Peyer's patch (tissue), 4 donors: ENCODE data around the gene SPATA6. TPM values are rescaled to one million over a fixed set of nuclear protein-coding genes. Genes with fewer than 3 reads are reported as not detected.
"Not testable (repeated sequence)": the region's sequence is repeated elsewhere in the genome, so short reads cannot be mapped to it uniquely, and the experiment has no call there.

ENCODE experiments used
- DNase-seq, 3 donors: peaks; one replicate each; pipeline ENCODE4 v3.0.0-alpha.2; 2017 to 2019
- H3K27ac ChIP-seq, 4 donors: fragments of 200-600 bp; sonication (generic); one replicate each; pipeline ENCODE4 v1.5.1; 2016 to 2019
- H3K27me3 ChIP-seq, 2 donors: fragments of 200-600 bp; sonication (generic); one replicate each; pipeline ENCODE4 v1.5.1; 2019
- H3K36me3 ChIP-seq, 3 donors: fragments of 200-600 bp; sonication (generic); one replicate each; pipeline ENCODE4 v1.5.1; 2016 to 2019
- H3K4me1 ChIP-seq, 4 donors: fragments of 200-600 bp; sonication (generic); one replicate each; pipeline ENCODE4 v1.5.1; 2016 to 2019
- H3K4me3 ChIP-seq, 4 donors: fragments of 200-600 bp; sonication (generic); 1 replicate in 3 of 4; 2 replicates in 1 of 4; pipeline ENCODE4 v1.5.1; 2016 to 2019; ENCODE audit warnings: mild to moderate bottlenecking in 1 of 4
- H3K9me3 ChIP-seq, 4 donors: fragments of 200-600 bp; sonication (generic); one replicate each; pipeline ENCODE4 v1.5.1; 2016 to 2019; ENCODE audit warnings: mild to moderate bottlenecking in 1 of 4
- POLR2A ChIP-seq, 2 donors: fragments of 450-650 bp; IDR thresholded peaks; one replicate each; pipeline ENCODE4 v1.5.1; 2017; ENCODE audit warnings: antibody characterized with exemption in 2 of 2, mild to moderate bottlenecking in 2 of 2, moderate library complexity in 2 of 2
- total RNA-seq, 4 donors: library from RNA; depleted of rRNA; stranded (reverse); fragments of >200 nt; gene quantifications; one replicate each; pipeline ENCODE4 v1.1.0, GENCODE V29; 2016
- TF ChIP-seq, protein P1 (sequence below), 6 experiments: fragments of 450-650 bp in 4 of 6; fragments of 200-600 bp in 2 of 6; sonication (generic) in 1 of 6; IDR thresholded peaks; one replicate each; pipeline ENCODE4 v1.5.1; 2017 to 2019; ENCODE audit warnings: antibody characterized with exemption in 6 of 6, mild to moderate bottlenecking in 3 of 6, moderate library complexity in 1 of 6

The SPATA6 gene
- total RNA-seq, 4 donors from 2014 or later, result 7.7 to 34.7 (median 8.4) TPM

DNA sequence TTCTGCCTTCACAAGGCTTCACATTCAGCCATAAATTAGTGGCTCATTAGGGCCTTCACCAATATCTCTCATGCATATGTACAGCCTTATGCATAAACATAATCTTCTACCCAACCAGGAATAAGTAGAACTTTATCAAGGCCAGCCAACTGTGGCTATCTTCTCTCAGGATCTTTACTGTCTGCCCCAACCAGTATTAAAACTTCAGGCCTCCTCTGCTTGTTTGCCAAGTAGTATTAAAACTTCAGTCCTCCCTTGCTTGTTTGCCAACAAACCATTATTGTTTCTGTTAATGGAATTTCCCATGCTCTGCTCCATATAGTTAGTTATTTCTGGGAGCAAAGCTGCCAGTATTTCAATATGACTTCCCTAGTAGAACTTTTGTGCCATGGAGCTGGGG, 169.4 kb downstream of the SPATA6 start:
- DNase-seq, result no peak
- Histone ChIP-seq H3K27me3 (no peaks in the 10 kb centered on the region), H3K36me3 (no peaks in the 10 kb centered on the region), H3K4me3 (no peak overlapping the region), H3K9me3 (no peaks in the 10 kb centered on the region), H3K4me1 (no peaks in the 10 kb centered on the region), H3K27ac (no peak overlapping the region)
- TF ChIP-seq POLR2A (IDR thresholded peaks at IDR 0.05), result no peak
- TF ChIP-seq, protein P1, sequence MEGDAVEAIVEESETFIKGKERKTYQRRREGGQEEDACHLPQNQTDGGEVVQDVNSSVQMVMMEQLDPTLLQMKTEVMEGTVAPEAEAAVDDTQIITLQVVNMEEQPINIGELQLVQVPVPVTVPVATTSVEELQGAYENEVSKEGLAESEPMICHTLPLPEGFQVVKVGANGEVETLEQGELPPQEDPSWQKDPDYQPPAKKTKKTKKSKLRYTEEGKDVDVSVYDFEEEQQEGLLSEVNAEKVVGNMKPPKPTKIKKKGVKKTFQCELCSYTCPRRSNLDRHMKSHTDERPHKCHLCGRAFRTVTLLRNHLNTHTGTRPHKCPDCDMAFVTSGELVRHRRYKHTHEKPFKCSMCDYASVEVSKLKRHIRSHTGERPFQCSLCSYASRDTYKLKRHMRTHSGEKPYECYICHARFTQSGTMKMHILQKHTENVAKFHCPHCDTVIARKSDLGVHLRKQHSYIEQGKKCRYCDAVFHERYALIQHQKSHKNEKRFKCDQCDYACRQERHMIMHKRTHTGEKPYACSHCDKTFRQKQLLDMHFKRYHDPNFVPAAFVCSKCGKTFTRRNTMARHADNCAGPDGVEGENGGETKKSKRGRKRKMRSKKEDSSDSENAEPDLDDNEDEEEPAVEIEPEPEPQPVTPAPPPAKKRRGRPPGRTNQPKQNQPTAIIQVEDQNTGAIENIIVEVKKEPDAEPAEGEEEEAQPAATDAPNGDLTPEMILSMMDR (IDR thresholded peaks at IDR 0.05), result no peak

DNA sequence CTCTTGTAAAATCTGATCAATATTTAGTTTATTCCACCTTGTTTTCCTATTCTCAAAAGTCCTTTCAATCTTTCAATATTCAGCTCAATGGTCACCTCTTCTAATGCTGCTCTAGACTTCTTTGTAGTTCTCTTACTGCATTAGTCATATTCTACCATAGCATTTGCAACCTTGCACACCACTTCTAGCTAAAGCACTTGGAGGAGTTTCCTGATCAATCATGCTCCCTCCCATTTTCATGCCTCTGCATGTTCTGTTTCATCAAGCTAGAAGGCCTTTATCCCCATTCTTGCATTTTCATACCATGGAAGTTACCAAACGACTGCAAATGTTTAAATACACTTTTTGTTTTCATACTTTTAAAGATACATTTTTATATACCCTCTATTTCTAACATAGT, 177.3 kb downstream of the SPATA6 start:
- no peaks in the 10 kb centered on the region for H3K36me3 ChIP-seq
- H3K4me1 ChIP-seq, result no peaks in the 10 kb centered on the region
- TF ChIP-seq, protein P1 (IDR thresholded peaks at IDR 0.05), result no peak
- TF ChIP-seq POLR2A (IDR thresholded peaks at IDR 0.05), result no peak
- DNase-seq, result no peak
- no peak overlapping the region for H3K27ac ChIP-seq
- no peaks in the 10 kb centered on the region for H3K9me3 ChIP-seq
- H3K4me3 ChIP-seq, result no peak overlapping the region
- H3K27me3 ChIP-seq, result no peaks in the 10 kb centered on the region

DNA sequence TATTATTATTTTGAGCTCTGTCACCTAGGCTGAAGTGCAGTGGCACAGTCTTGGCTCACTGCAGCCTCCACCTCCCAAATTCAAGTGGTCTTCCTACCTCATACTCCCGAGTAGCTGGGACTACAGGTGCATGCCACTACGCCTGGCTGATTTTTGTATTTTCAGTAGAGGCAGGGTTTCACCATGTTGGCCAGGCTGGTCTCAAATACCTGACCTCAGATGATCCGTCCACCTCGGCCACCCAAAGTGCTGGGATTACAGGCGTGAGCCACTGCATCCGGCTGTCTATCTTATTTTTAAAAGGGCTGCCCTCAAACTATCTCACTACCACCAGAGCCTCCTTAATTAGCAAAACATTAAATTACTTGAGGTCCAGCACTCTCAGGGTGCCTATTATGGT, 177.9 kb downstream of the SPATA6 start:
- H3K27me3 ChIP-seq, H3K36me3 ChIP-seq, H3K4me1 ChIP-seq, DNase-seq, H3K4me3 ChIP-seq, H3K27ac ChIP-seq, H3K9me3 ChIP-seq: not testable (repeated sequence)

DNA sequence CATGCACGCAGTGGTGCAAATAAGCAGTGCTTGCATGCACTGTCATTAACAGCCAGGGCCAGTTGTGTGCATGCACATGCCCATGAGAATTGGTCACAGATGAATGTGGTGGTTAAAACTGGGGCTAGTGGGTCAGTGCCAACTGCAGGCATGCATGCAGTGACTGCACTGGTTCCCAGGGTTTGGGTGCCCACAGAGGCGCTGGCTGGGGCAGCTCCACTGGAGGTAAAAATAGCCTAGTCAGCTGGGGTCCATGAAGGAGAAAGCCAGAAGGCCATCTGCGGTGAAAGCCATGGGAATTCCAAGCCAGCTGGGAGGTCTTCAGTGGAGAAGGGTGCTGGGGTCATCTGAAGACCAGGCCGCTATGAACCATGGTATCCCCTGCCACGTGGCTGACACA, 179.3 kb downstream of the SPATA6 start:
- DNase-seq, result no peak
- no peak overlapping the region for H3K4me3 ChIP-seq
- no peaks in the 10 kb centered on the region for H3K9me3 ChIP-seq
- no peak overlapping the region for H3K27ac ChIP-seq
- H3K27me3 ChIP-seq, result no peaks in the 10 kb centered on the region
- TF ChIP-seq, protein P1 (IDR thresholded peaks at IDR 0.05), result no peak
- no peak for TF ChIP-seq POLR2A (IDR thresholded peaks at IDR 0.05)
- H3K4me1 ChIP-seq, result no peaks in the 10 kb centered on the region
- H3K36me3 ChIP-seq, result no peaks in the 10 kb centered on the region

DNA sequence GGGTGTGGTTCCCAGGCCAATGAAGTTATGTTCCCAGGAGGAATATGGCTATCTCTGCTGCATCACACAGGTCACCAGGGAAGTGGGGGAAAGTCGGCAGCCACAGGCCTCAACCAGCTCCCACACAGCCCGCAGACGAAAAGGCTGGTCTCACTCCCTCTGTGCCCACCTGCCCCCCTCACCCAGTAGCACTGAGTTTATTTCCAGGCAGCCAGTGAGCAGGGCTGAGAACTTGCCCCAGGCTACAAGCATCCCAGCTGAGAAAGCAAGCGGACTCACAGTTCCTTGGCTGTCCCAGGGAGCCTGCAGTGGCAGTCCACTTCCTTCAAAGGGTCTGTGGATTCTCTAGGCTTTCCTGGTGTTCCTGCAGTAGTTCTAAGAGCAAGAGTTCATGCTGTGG, 180.6 kb downstream of the SPATA6 start:
- no peaks in the 10 kb centered on the region for H3K9me3 ChIP-seq
- no peaks in the 10 kb centered on the region for H3K36me3 ChIP-seq
- H3K27me3 ChIP-seq, result no peaks in the 10 kb centered on the region
- TF ChIP-seq, protein P1 (IDR thresholded peaks at IDR 0.05), result no peak
- TF ChIP-seq POLR2A (IDR thresholded peaks at IDR 0.05), result no peak
- H3K4me1 ChIP-seq, result no peaks in the 10 kb centered on the region
- no peak overlapping the region for H3K4me3 ChIP-seq
- H3K27ac ChIP-seq, result no peak overlapping the region
- peak in 1 of 3 donors; percentile 40 for DNase-seq

DNA sequence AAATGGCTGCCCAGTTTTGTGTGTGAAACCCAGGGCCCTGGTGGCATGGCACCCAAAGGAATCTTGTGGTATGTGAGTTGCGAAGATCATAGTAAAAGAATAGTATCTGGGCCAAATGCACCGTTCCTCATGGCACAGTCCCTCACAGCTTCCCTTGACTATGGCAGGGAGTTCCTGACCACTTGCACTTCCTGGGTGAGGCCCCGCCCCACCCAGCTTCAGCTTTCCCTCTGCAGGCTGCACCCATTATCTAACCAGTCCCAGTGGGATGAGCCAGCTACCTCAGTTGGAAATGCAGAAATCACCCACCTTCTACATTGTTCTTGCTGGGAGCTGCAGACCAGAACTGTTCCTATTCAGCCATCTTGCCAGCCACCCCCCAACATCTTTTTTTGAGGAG, 186.5 kb downstream of the SPATA6 start:
- H3K36me3 ChIP-seq, result no peaks in the 10 kb centered on the region
- H3K4me3 ChIP-seq, result no peak overlapping the region
- TF ChIP-seq, protein P1 (IDR thresholded peaks at IDR 0.05), result no peak
- TF ChIP-seq POLR2A (IDR thresholded peaks at IDR 0.05), result no peak
- H3K27ac ChIP-seq, result no peak overlapping the region
- no peaks in the 10 kb centered on the region for H3K9me3 ChIP-seq
- H3K27me3 ChIP-seq, result no peaks in the 10 kb centered on the region
- H3K4me1 ChIP-seq, result no peaks in the 10 kb centered on the region
- DNase-seq, result peak in 1 of 3 donors; percentile 43

DNA sequence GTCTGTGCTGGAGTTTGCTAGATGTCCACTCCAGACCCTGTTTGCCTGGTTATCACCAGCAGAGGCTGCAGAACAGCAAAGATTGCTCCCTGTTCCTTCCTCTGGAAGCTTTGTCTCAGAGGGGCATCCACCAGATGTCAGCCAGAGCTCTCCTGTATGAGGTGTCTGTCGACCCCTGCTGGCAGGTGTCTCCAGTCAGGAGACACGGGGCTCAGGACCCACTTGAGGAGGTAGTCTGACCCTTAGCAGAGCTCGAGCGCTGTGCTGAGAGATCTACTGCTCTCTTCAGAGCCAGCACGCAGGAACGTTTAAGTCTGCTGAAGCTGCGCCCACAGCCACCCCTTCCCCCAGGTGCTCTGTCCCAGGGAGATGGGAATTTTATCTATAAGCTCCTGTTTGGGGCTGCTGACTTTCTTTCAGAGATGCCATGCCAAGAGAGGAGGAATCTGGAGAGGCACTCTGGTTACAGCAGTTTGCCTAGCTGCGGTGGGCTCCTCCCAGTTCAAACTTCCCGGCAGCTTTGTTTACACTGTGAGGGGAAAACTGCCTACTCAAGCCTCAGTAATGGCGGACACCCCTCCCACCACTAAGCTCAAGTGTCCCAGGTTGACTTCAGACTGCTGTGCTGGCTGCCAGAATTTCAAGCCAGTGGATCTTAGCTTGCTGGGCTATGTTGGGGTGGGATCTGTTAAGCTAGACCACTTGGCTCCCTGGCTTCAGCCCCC, 187.1 kb downstream of the SPATA6 start:
- not testable (repeated sequence) for H3K36me3 ChIP-seq, H3K4me3 ChIP-seq, H3K27me3 ChIP-seq, H3K27ac ChIP-seq, H3K4me1 ChIP-seq, H3K9me3 ChIP-seq, DNase-seq

DNA sequence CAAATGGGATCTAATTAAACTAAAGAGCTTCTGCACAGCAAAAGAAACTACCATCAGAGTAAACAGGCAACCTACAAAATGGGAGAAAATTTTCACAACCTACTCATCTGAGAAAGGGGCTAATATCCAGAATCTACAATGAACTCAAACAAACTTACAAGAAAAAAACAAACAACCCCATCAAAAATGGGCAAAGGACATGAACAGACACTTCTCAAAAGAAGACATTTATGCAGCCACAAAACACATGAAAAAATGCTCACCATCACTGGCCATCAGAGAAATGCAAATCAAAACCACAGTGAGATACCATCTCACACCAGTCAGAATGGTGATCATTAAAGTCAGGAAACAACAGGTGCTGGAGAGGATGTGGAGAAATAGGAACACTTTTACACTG, 189.7 kb downstream of the SPATA6 start:
- H3K4me3 ChIP-seq, H3K9me3 ChIP-seq, H3K4me1 ChIP-seq, H3K27me3 ChIP-seq, H3K27ac ChIP-seq, DNase-seq, H3K36me3 ChIP-seq: not testable (repeated sequence)

DNA sequence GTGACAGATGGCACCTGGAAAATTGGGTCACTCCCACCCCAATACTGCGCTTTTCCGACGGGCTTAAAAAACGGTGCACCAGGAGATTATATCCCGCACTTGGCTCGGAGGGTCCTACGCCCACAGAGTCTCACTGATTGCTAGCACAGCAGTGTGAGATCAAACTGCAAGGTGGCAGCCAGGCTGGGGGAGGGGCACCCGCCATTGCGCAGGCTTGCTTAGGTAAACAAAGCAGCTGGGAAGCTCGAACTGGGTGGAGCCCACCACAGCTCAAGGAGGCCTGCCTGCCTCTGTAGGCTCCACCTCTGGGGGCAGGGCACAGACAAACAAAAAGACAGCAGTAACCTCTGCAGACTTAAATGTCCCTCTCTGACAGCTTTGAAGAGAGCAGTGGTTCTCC, 194.6 kb downstream of the SPATA6 start:
- not testable (repeated sequence) for H3K4me1 ChIP-seq, H3K36me3 ChIP-seq, H3K27me3 ChIP-seq, H3K4me3 ChIP-seq, DNase-seq, H3K27ac ChIP-seq, H3K9me3 ChIP-seq
